Endothelial cell of umbilical vein (primary cell): ENCODE data around the gene IGFBP2. TPM values are rescaled to one million over a fixed set of nuclear protein-coding genes. Genes with fewer than 3 reads are reported as not detected.
A peak's percentile ranks its signal among the peaks of the same experiment; 100 is the strongest.
"Not testable (repeated sequence)": the region's sequence is repeated elsewhere in the genome, so short reads cannot be mapped to it uniquely, and the experiment has no call there.

ENCODE experiments used
- BruUV-seq: library from RNA; stranded (reverse); fragments of 400-500 nt; replicated peaks from 2 replicates; lab custom pipeline; 2021; lab: Mats Ljungman, UMichigan
- CTCF ChIA-PET: fragments of 300-600, 350-600 bp; sonication (Branson Sonifier 250); formaldehyde crosslinking; loops from one replicate; lab custom pipeline; 2021; ENCODE audit warnings: antibody characterized with exemption, inconsistent platforms; lab: Charles Lee
- POLR2A ChIA-PET: fragments of 300-600, 350-600 bp; sonication (Branson Sonifier 250); formaldehyde crosslinking; loops from one replicate; lab custom pipeline; 2021; ENCODE audit warnings: antibody characterized with exemption, inconsistent platforms; lab: Charles Lee
- DNase-seq: peaks from one replicate; pipeline ENCODE4 v3.0.0-alpha.2; 2011; ENCODE audit warnings: low read depth, low spot score
- FAIRE-seq: peaks from 2 replicates; lab custom pipeline; 2011; peaks lifted over from hg19 to GRCh38; lab: Jason Lieb, UNC
- H2AFZ ChIP-seq: 2 replicates; pipeline ENCODE4 v1.6.0; 2012; ENCODE audit warnings: low read depth, low read length, control low read depth, inconsistent platforms
- H3K27ac ChIP-seq: 2 replicates; pipeline ENCODE4 v1.5.1; 2011; ENCODE audit warnings: low read depth, mild to moderate bottlenecking, control low read depth, low read length, moderate library complexity; ENCODE audit not compliant: insufficient read depth
- H3K27me3 ChIP-seq, 2 experiments: 2 replicates each; pipeline versions ENCODE4 v1.6.0 to v1.6.1; 2011; ENCODE audit warnings: low read length in 2 of 2, mixed read lengths in 1 of 2; ENCODE audit not compliant: control insufficient read depth in 2 of 2, insufficient read depth in 2 of 2
- H3K36me3 ChIP-seq, 2 experiments: 2 replicates in 1 of 2; 3 replicates in 1 of 2; pipeline ENCODE4 v1.5.1; 2011; ENCODE audit warnings: low read length in 2 of 2, mild to moderate bottlenecking in 1 of 2, moderate library complexity in 1 of 2; ENCODE audit not compliant: control insufficient read depth in 2 of 2, insufficient read depth in 2 of 2; ENCODE audit errors: extremely low read depth in 1 of 2
- H3K4me1 ChIP-seq: 3 replicates; pipeline ENCODE4 v1.5.1; 2011; ENCODE audit warnings: mild to moderate bottlenecking, low read length; ENCODE audit not compliant: control insufficient read depth, insufficient read depth; ENCODE audit errors: extremely low read depth
- H3K4me2 ChIP-seq: 2 replicates; pipeline ENCODE4 v1.6.1; 2011; ENCODE audit warnings: low read length, control low read depth, mixed read lengths; ENCODE audit not compliant: insufficient read depth
- H3K4me3 ChIP-seq, 3 experiments: fragments of 200-600 bp in 1 of 3; sonication (generic), shearing (Covaris generic) in 1 of 3; replicated peaks in 1 of 3; 2 replicates each; pipeline ENCODE4 v1.5.1; 2011 to 2016; ENCODE audit warnings: control low read depth in 3 of 3, low read length in 3 of 3, mild to moderate bottlenecking in 2 of 3, inconsistent platforms in 1 of 3, low read depth in 1 of 3, moderate library complexity in 1 of 3; ENCODE audit not compliant: insufficient read depth in 1 of 3
- H3K79me2 ChIP-seq: 2 replicates; pipeline ENCODE4 v1.6.0; 2012; ENCODE audit warnings: low read length, inconsistent platforms; ENCODE audit not compliant: control insufficient read depth, insufficient read depth
- H3K9ac ChIP-seq: replicated peaks from 2 replicates; pipeline ENCODE3; 2011; ENCODE audit warnings: low read length, control low read depth; ENCODE audit not compliant: insufficient read depth; ENCODE audit errors: extremely low read depth
- H3K9me1 ChIP-seq: replicated peaks from 3 replicates; pipeline ENCODE4 v1.6.0; 2011; ENCODE audit warnings: mild to moderate bottlenecking, low read length; ENCODE audit not compliant: control insufficient read depth, insufficient read depth; ENCODE audit errors: extremely low read depth
- H3K9me3 ChIP-seq: replicated peaks from 2 replicates; pipeline ENCODE4 v1.5.1; 2012; ENCODE audit warnings: low read length, inconsistent platforms; ENCODE audit not compliant: control insufficient read depth, insufficient read depth
- H4K20me1 ChIP-seq: replicated peaks from 2 replicates; pipeline ENCODE3; 2011; ENCODE audit warnings: mild to moderate bottlenecking, low read length; ENCODE audit not compliant: control insufficient read depth, insufficient read depth; ENCODE audit errors: extremely low read depth
- CTCF ChIP-seq, 2 donors: IDR thresholded peaks; 1 replicate in 1 of 2; 2 replicates in 1 of 2; pipeline ENCODE4 v1.5.1; 2011; ENCODE audit warnings: low read length in 2 of 2, mild to moderate bottlenecking in 2 of 2, moderate library complexity in 2 of 2, control low read depth in 1 of 2, inconsistent platforms in 1 of 2, low read depth in 1 of 2; ENCODE audit not compliant: insufficient read depth in 1 of 2; ENCODE audit errors: extremely low read depth in 1 of 2
- EZH2 ChIP-seq: IDR thresholded peaks from 2 replicates; pipeline ENCODE4 v1.6.1; 2012; ENCODE audit warnings: borderline replicate concordance, low read depth, mild to moderate bottlenecking, moderate library complexity, low read length, inconsistent platforms; ENCODE audit not compliant: severe bottlenecking
- FOS ChIP-seq: IDR thresholded peaks from 2 replicates; pipeline ENCODE4 v1.6.1; 2011; ENCODE audit warnings: mild to moderate bottlenecking, low read length, moderate library complexity, borderline replicate concordance; ENCODE audit not compliant: insufficient read depth
- GATA2 ChIP-seq: IDR thresholded peaks from 2 replicates; pipeline ENCODE4 v1.7.0; 2011; ENCODE audit warnings: low read depth, mild to moderate bottlenecking, moderate library complexity, mixed read lengths, low read length; ENCODE audit not compliant: insufficient read length, insufficient read depth
- JUN ChIP-seq: IDR thresholded peaks from 2 replicates; pipeline ENCODE4 v1.6.1; 2011; ENCODE audit warnings: borderline replicate concordance, low read depth; ENCODE audit not compliant: insufficient read length, insufficient read depth
- MAX ChIP-seq: IDR thresholded peaks from 2 replicates; pipeline ENCODE4 v1.6.1; 2011; ENCODE audit not compliant: insufficient read depth, insufficient read length
- MYC ChIP-seq: IDR thresholded peaks from one replicate; pipeline ENCODE4 v1.6.1; 2011; ENCODE audit warnings: mild to moderate bottlenecking, low read depth, low read length
- POLR2A ChIP-seq: IDR thresholded peaks from 2 replicates; pipeline ENCODE4 v1.6.1; 2012; ENCODE audit warnings: low read depth, mild to moderate bottlenecking, control low read depth, low read length
- POLR2AphosphoS5 ChIP-seq: IDR thresholded peaks from 2 replicates; pipeline ENCODE4 v1.6.1; 2012; ENCODE audit warnings: low read depth, mild to moderate bottlenecking, control low read depth, low read length, moderate library complexity; ENCODE audit not compliant: insufficient read depth
- dilution Hi-C: fragments of 300-500 bp; cut with MboI; formaldehyde crosslinking; loops from one replicate; pipeline ENCODE4 v1.15.0; 2019; ENCODE audit warnings: low sequenced_read_pairs; ENCODE audit not compliant: extremely low pct_ligation_motif_present
- intact Hi-C: fragments of 100-400 bp; cut with micrococcal nuclease; formaldehyde crosslinking; loops from one replicate; pipeline ENCODE4 v1.10.0; 2022
- polyA plus RNA-seq, 4 experiments: library from polyadenylated mRNA; depleted of rRNA in 3 of 4; stranded (reverse) in 3 of 4; unstranded in 1 of 4; fragments of >200 nt; gene quantifications; 2 replicates each; pipeline versions ENCODE4 v1.2.1 to v1.2.3, GENCODE V29; 2011 to 2012; ENCODE audit warnings: missing spikeins in 1 of 4
- total RNA-seq: library from RNA; stranded (reverse); gene quantifications from 2 replicates; pipeline ENCODE4 v1.2.3, GENCODE V29; 2021

Gene IGFBP2
- total and polyA plus RNA-seq, 2 donors (not counting 3 experiments of a cell fraction or from before 2014, with no cell fraction given), result 212 to 261 TPM

DNA sequence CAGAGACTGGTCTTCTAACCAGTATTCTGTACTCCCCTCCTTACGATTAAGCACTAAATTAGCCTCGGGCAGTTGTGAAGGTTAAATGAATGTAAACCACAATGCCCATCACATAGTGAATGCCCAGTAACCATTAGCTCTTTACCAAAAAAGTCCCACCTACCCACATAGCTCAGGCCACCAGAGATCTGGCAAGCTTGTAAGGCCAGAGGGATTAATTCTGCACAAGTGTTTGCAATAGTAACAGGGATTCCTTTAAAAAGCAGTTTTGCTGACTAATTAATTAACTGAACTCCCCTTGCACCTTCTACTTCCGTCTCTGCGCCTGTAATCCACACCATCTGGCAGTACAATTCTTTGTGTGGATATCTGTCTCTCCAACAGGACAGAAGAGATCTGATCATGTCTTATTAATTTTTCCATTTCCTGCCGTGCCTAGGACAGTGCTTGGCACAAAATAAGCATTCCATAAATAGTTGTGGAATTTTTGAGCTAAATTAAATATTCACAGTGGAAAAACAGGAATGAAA lies 36.2 kb upstream of the IGFBP2 start:
- Histone ChIP-seq H3K9me1 (no peaks in the 10 kb centered on the region), H3K4me2 (no peak overlapping the region), H3K9me3 (no peaks in the 10 kb centered on the region), H3K27me3 (no peaks in the 10 kb centered on the region), H3K36me3 (no peaks in the 10 kb centered on the region), H2AFZ (no peak overlapping the region), H3K9ac (no peak overlapping the region), H3K79me2 (no peaks in the 10 kb centered on the region), H3K4me3 (no peak overlapping the region), H3K27ac (no peak overlapping the region), H4K20me1 (no peaks in the 10 kb centered on the region), H3K4me1 (peaks cover 10% of the 10 kb centered on the region)
- DNase-seq (peak; percentile 17), FAIRE-seq (peak; percentile 57)
- BruUV-seq, result no TSS peak
- TF ChIP-seq JUN (no peak), EZH2 (no peak), CTCF (IDR thresholded peaks at IDR 0.05; ENCODE audit: extremely low read depth in 1 of 2, insufficient read depth in 1 of 2, low read depth in 1 of 2, low read length in 2 of 2) (no peak), POLR2AphosphoS5 (no peak), MAX (no peak), FOS (no peak), MYC (no peak), POLR2A (no peak), GATA2 (no peak)
- POLR2A ChIA-PET, result no interaction called here
- intact Hi-C loops, result loop anchor here (5.0 kb wide), 1 partner anchor 70 kb away; no protein-coding TSS in a partner anchor
- CTCF ChIA-PET, result no interaction called here
- dilution Hi-C loops, result no loop called here

DNA sequence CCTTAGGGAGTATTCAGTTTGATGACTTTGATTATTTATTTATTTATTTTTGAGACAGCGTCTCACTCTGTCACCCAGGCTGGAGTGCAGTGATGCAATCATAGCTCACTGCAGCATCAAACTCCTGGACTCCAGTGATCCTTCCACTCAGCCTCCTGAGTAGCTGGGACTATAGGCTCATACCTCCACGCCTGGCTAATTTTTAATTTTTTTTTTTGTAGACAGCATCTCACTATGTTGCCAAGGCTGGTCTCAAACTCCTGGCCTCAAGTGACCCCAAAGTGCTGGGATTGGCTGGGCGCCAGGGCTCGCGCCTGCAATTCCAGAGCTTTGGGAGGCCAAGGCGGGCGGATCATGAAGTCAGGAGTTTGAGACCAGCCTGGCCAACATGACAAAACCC lies 35.4 kb upstream of the IGFBP2 start:
- POLR2A ChIA-PET, FAIRE-seq, DNase-seq, H3K4me3 ChIP-seq, BruUV-seq, H3K9me1 ChIP-seq, H3K36me3 ChIP-seq, H4K20me1 ChIP-seq, H3K27me3 ChIP-seq, H3K9me3 ChIP-seq, H3K4me2 ChIP-seq, H3K79me2 ChIP-seq, H3K9ac ChIP-seq, dilution Hi-C loops, H2AFZ ChIP-seq, H3K27ac ChIP-seq: not testable (repeated sequence)
- intact Hi-C loops, result loop anchor here (5.0 kb wide), 1 partner anchor 69 kb away; no protein-coding TSS in a partner anchor
- CTCF ChIA-PET, result interaction anchor here (1.0 kb wide), 1 partner anchor 78 kb away, joined by 4 read pairs; no protein-coding TSS in a partner anchor
- H3K4me1 ChIP-seq, result peaks cover 10% of the 10 kb centered on the region
